HCT116 (cell line): ENCODE measurements around the gene RNF113B. TPM values are rescaled to one million over a fixed set of nuclear protein-coding genes. Genes with fewer than 3 reads are reported as not detected.

Experiments
- ATAC-seq: fragments of 200-7000 bp; cut with Tn5 transposase; 2 replicates; pipeline ENCODE4 v1.9.1; 2020; ENCODE audit warnings: mild to moderate bottlenecking, moderate library complexity
- BruUV-seq: library from RNA; stranded (reverse); fragments of 400-500 nt; replicated peaks from 2 replicates; lab custom pipeline; 2021; lab: Mats Ljungman, UMichigan
- CTCF ChIA-PET: fragments of 300-600 bp; sonication (Branson Sonifier 250); formaldehyde crosslinking; loops from one replicate; lab custom pipeline; 2021; ENCODE audit warnings: antibody characterized with exemption; lab: Charles Lee
- POLR2A ChIA-PET: fragments of 300-600, 350-600 bp; sonication (Branson Sonifier 250); formaldehyde crosslinking; loops from one replicate; lab custom pipeline; 2021; ENCODE audit warnings: antibody characterized with exemption; lab: Charles Lee
- RAD21 ChIA-PET, 2 experiments: fragments of 300-600 bp; sonication (Branson Sonifier 250); formaldehyde crosslinking; loops; one replicate each; lab custom pipeline; 2023; ENCODE audit warnings: low total read pairs in 2 of 2; ENCODE audit not compliant: uncharacterized antibody in 2 of 2, unreplicated experiment in 2 of 2, low non-redundant PET in 1 of 2; lab: Charles Lee
- DNase-seq: peaks from one replicate; pipeline ENCODE4 v3.0.0-alpha.2; 2010; ENCODE audit warnings: low read depth, low spot score
- H2AFZ ChIP-seq: fragments of 200-600 bp; shearing (Covaris generic), sonication (generic); 2 replicates; pipeline ENCODE4 v1.6.1; 2017; ENCODE audit warnings: low read depth, mixed run types, mixed read lengths, antibody characterized with exemption, low read length; ENCODE audit not compliant: poor library complexity, severe bottlenecking
- H3K27ac ChIP-seq: 2 replicates; pipeline ENCODE4 v1.5.1; 2012; ENCODE audit warnings: low read depth, low read length
- H3K27me3 ChIP-seq: fragments of 200-600 bp; sonication (generic); 2 replicates; pipeline ENCODE4 v1.6.1; 2016; ENCODE audit warnings: mixed run types, low read length, mixed read lengths; ENCODE audit not compliant: insufficient read depth
- H3K36me3 ChIP-seq, 2 experiments: fragments of 200-500 bp in 1 of 2; fragments of 200-600 bp in 1 of 2; sonication (Bioruptor generic) in 1 of 2; sonication (generic) in 1 of 2; 2 replicates each; pipeline versions ENCODE4 v1.5.1 to v1.6.1; 2014 to 2016; ENCODE audit warnings: low read length in 2 of 2, inconsistent platforms in 1 of 2, mixed read lengths in 1 of 2, mixed run types in 1 of 2; ENCODE audit not compliant: insufficient read depth in 2 of 2, control insufficient read depth in 1 of 2
- H3K4me1 ChIP-seq, 2 experiments: fragments of 200-600 bp in 1 of 2; sonication (generic) in 1 of 2; 2 replicates each; pipeline versions ENCODE4 v1.5.1 to v1.6.1; 2012 to 2017; ENCODE audit warnings: low read length in 2 of 2, inconsistent platforms in 1 of 2, mild to moderate bottlenecking in 1 of 2, mixed read lengths in 1 of 2, mixed run types in 1 of 2, moderate library complexity in 1 of 2; ENCODE audit not compliant: insufficient read depth in 2 of 2, control insufficient read depth in 1 of 2
- H3K4me2 ChIP-seq: fragments of 200-600 bp; sonication (generic); 2 replicates; pipeline ENCODE4 v1.6.1; 2017; ENCODE audit warnings: mixed run types, low read length, mixed read lengths
- H3K4me3 ChIP-seq, 2 experiments: fragments of 200-600 bp in 1 of 2; sonication (generic) in 1 of 2; replicated peaks in 1 of 2; 2 replicates each; pipeline ENCODE4 v1.5.1; 2011 to 2016; ENCODE audit warnings: low read length in 2 of 2, control low read depth in 1 of 2, low read depth in 1 of 2, mild to moderate bottlenecking in 1 of 2, mixed read lengths in 1 of 2, mixed run types in 1 of 2
- H3K79me2 ChIP-seq: fragments of 200-600 bp; sonication (generic); 2 replicates; pipeline ENCODE4 v1.6.1; 2017; ENCODE audit warnings: mild to moderate bottlenecking, mixed run types, low read length, moderate library complexity, mixed read lengths; ENCODE audit not compliant: insufficient read depth
- H3K9ac ChIP-seq: fragments of 200-600 bp; sonication (generic); 2 replicates; pipeline ENCODE4 v1.6.1; 2016; ENCODE audit warnings: low read length, mixed read lengths
- H3K9me2 ChIP-seq: fragments of 200-600 bp; sonication (generic), shearing (Covaris generic); 2 replicates; pipeline ENCODE4 v1.6.1; 2017; ENCODE audit warnings: mixed run types, mild to moderate bottlenecking, moderate library complexity; ENCODE audit not compliant: insufficient read depth
- H3K9me3 ChIP-seq, 2 experiments: fragments of 200-500 bp in 1 of 2; fragments of 200-600 bp in 1 of 2; sonication (Bioruptor generic) in 1 of 2; sonication (generic) in 1 of 2; 2 replicates each; pipeline ENCODE4 v1.6.1; 2014 to 2017; ENCODE audit warnings: low read length in 2 of 2, mixed read lengths in 2 of 2, inconsistent platforms in 1 of 2, low read depth in 1 of 2, mild to moderate bottlenecking in 1 of 2, mixed run types in 1 of 2, moderate library complexity in 1 of 2; ENCODE audit not compliant: control insufficient read depth in 1 of 2, insufficient read depth in 1 of 2
- H4K20me1 ChIP-seq: fragments of 200-600 bp; sonication (generic), shearing (Covaris generic); 2 replicates; pipeline ENCODE4 v1.6.1; 2017; ENCODE audit warnings: mixed run types, mild to moderate bottlenecking, moderate library complexity; ENCODE audit not compliant: insufficient read depth
- CTCF ChIP-seq, 3 experiments: fragments of 200-600 bp in 1 of 3; sonication (generic) in 1 of 3; IDR thresholded peaks in 2 of 3; conservative IDR thresholded peaks in 1 of 3; 2 replicates each; pipeline ENCODE4 v1.5.1; 2012 to 2017; ENCODE audit warnings: low read depth in 2 of 3, low read length in 2 of 3, antibody characterized with exemption in 1 of 3, borderline replicate concordance in 1 of 3, control low read depth in 1 of 3, mild to moderate bottlenecking in 1 of 3, mixed read lengths in 1 of 3, mixed run types in 1 of 3, moderate library complexity in 1 of 3; ENCODE audit not compliant: insufficient read depth in 1 of 3
- ELF1 ChIP-seq: IDR thresholded peaks from 2 replicates; pipeline ENCODE4 v1.6.1; 2012; ENCODE audit warnings: low read depth, borderline replicate concordance
- JUND ChIP-seq: IDR thresholded peaks from 2 replicates; pipeline ENCODE4 v1.6.1; 2012
- POLR2AphosphoS5 ChIP-seq: IDR thresholded peaks from 2 replicates; pipeline ENCODE4 v1.6.1; 2011; ENCODE audit warnings: mild to moderate bottlenecking, low read depth, low read length, moderate library complexity
- SIN3A ChIP-seq: IDR thresholded peaks from 2 replicates; pipeline ENCODE4 v1.6.1; 2012; ENCODE audit warnings: low read depth
- SP1 ChIP-seq: IDR thresholded peaks from 2 replicates; pipeline ENCODE4 v1.6.1; 2012; ENCODE audit warnings: low read depth
- TCF7L2 ChIP-seq: IDR thresholded peaks from 2 replicates; pipeline ENCODE4 v1.7.0; 2011; ENCODE audit warnings: borderline replicate concordance, inconsistent platforms; ENCODE audit not compliant: insufficient read depth, insufficient read length; ENCODE audit errors: extremely low read depth
- ZFX ChIP-seq: fragments of 450-650 bp; IDR thresholded peaks from 2 replicates; pipeline ENCODE4 v1.6.1; 2017
- ZNF274 ChIP-seq: fragments of 200-500 bp; sonication (Bioruptor generic); IDR thresholded peaks from 2 replicates; pipeline ENCODE4 v1.6.1; 2014; ENCODE audit warnings: mild to moderate bottlenecking, low read depth, low read length, inconsistent platforms
- intact Hi-C: fragments of 100-400 bp; cut with micrococcal nuclease; formaldehyde crosslinking; loops from 2 replicates; pipeline ENCODE4 v1.10.0; 2022
- total RNA-seq: library from RNA; stranded (reverse); gene quantifications from one replicate; pipeline ENCODE4 v1.2.1, GENCODE V29; 2021; ENCODE audit not compliant: unreplicated experiment
- TF ChIP-seq, protein P1 (sequence below): IDR thresholded peaks from 2 replicates; pipeline ENCODE4 v1.6.1; 2012
- TF ChIP-seq, protein P2 (sequence below): IDR thresholded peaks from 2 replicates; pipeline ENCODE4 v1.6.1; 2012; ENCODE audit warnings: low read depth
- TF ChIP-seq, protein P3 (sequence below): IDR thresholded peaks from 2 replicates; pipeline ENCODE4 v1.6.1; 2011; ENCODE audit warnings: mild to moderate bottlenecking, low read length, moderate library complexity; ENCODE audit not compliant: insufficient replicate concordance; ENCODE audit errors: extremely low read depth

The RNF113B gene
- total RNA-seq, 1 experiment from 2014 or later, result not detected

DNA sequence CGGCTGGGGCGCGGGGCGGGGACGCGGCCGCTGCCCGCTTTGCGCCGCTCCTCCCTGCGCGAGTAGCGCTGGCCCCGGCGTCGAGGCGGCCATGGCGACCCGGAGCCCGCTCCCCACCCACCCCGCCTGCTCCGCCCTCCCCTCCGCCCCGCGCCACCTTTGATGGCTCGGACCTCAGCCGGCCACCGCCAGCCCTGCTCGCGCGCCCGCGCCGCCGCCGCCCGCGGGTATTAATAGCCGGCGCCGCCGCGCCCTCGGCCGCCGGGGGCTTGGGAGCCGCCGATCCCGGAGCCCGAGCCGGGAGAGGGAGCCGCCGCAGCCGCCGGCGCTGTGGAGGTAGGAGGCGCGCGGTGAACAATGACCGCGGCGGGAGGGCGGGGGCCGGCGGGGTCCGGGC lies 33.9 kb downstream of the RNF113B start:
- intact Hi-C loops, result loop anchor here (2.0 to 10.0 kb wide), 2 partner anchors 288 to 532 kb away; no protein-coding TSS in a partner anchor
- peak overlapping the region; percentile 64; the same call in 1 of the 2 replicates for H3K27ac ChIP-seq
- peak; percentile 69 for ATAC-seq
- peak overlapping the region; percentile 51 to 72; a peak in 3 of 4 replicates for H3K4me3 ChIP-seq
- TF ChIP-seq, protein P1, sequence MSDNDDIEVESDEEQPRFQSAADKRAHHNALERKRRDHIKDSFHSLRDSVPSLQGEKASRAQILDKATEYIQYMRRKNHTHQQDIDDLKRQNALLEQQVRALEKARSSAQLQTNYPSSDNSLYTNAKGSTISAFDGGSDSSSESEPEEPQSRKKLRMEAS, result no peak
- TF ChIP-seq, protein P2, sequence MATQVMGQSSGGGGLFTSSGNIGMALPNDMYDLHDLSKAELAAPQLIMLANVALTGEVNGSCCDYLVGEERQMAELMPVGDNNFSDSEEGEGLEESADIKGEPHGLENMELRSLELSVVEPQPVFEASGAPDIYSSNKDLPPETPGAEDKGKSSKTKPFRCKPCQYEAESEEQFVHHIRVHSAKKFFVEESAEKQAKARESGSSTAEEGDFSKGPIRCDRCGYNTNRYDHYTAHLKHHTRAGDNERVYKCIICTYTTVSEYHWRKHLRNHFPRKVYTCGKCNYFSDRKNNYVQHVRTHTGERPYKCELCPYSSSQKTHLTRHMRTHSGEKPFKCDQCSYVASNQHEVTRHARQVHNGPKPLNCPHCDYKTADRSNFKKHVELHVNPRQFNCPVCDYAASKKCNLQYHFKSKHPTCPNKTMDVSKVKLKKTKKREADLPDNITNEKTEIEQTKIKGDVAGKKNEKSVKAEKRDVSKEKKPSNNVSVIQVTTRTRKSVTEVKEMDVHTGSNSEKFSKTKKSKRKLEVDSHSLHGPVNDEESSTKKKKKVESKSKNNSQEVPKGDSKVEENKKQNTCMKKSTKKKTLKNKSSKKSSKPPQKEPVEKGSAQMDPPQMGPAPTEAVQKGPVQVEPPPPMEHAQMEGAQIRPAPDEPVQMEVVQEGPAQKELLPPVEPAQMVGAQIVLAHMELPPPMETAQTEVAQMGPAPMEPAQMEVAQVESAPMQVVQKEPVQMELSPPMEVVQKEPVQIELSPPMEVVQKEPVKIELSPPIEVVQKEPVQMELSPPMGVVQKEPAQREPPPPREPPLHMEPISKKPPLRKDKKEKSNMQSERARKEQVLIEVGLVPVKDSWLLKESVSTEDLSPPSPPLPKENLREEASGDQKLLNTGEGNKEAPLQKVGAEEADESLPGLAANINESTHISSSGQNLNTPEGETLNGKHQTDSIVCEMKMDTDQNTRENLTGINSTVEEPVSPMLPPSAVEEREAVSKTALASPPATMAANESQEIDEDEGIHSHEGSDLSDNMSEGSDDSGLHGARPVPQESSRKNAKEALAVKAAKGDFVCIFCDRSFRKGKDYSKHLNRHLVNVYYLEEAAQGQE, result no peak
- TF ChIP-seq CTCF (IDR thresholded peaks at IDR 0.05 in 2 of 3, conservative IDR thresholded peaks at IDR 0.05 in 1 of 3; ENCODE audit: borderline replicate concordance in 1 of 3, insufficient read depth in 1 of 3, low read depth in 2 of 3, low read length in 2 of 3) (no peak), ZFX (no peak), POLR2AphosphoS5 (no peak), ELF1 (no peak), SP1 (no peak), SIN3A (no peak), TCF7L2 (no peak), ZNF274 (no peak), JUND (no peak)
- TF ChIP-seq, protein P3, sequence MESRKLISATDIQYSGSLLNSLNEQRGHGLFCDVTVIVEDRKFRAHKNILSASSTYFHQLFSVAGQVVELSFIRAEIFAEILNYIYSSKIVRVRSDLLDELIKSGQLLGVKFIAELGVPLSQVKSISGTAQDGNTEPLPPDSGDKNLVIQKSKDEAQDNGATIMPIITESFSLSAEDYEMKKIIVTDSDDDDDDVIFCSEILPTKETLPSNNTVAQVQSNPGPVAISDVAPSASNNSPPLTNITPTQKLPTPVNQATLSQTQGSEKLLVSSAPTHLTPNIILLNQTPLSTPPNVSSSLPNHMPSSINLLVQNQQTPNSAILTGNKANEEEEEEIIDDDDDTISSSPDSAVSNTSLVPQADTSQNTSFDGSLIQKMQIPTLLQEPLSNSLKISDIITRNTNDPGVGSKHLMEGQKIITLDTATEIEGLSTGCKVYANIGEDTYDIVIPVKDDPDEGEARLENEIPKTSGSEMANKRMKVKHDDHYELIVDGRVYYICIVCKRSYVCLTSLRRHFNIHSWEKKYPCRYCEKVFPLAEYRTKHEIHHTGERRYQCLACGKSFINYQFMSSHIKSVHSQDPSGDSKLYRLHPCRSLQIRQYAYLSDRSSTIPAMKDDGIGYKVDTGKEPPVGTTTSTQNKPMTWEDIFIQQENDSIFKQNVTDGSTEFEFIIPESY, result no peak
- TF ChIP-seq, all 23 proteins: peak for 0
- Histone ChIP-seq H3K79me2 (peaks cover 16% of the 10 kb centered on the region), H3K27me3 (no peaks in the 10 kb centered on the region), H3K9me3 (no peaks in the 10 kb centered on the region), H2AFZ (no peak overlapping the region), H4K20me1 (peaks cover 4% of the 10 kb centered on the region; the same call in 1 of the 2 replicates), H3K9ac (peak overlapping the region; percentile 65), H3K4me1 (peaks cover 40 to 51% of the 10 kb centered on the region in 2 experiments), H3K4me2 (peak overlapping the region; percentile 82), H3K9me2 (no peaks in the 10 kb centered on the region), H3K36me3 (no peaks in the 10 kb centered on the region)
- RAD21 ChIA-PET, result no interaction called here
- POLR2A ChIA-PET, result no interaction called here
- CTCF ChIA-PET, result no interaction called here
- BruUV-seq, result no TSS peak
- DNase-seq, result no peak
